Peyer's patch (tissue), 4 donors: ENCODE data around the gene PCED1B. TPM values are rescaled to one million over a fixed set of nuclear protein-coding genes. Genes with fewer than 3 reads are reported as not detected.

Experiments used
- DNase-seq, 3 donors: peaks; one replicate each; pipeline ENCODE4 v3.0.0-alpha.2; 2017 to 2019
- H3K27ac ChIP-seq, 4 donors: fragments of 200-600 bp; sonication (generic); one replicate each; pipeline ENCODE4 v1.5.1; 2016 to 2019
- H3K27me3 ChIP-seq, 2 donors: fragments of 200-600 bp; sonication (generic); one replicate each; pipeline ENCODE4 v1.5.1; 2019
- H3K36me3 ChIP-seq, 3 donors: fragments of 200-600 bp; sonication (generic); one replicate each; pipeline ENCODE4 v1.5.1; 2016 to 2019
- H3K4me1 ChIP-seq, 4 donors: fragments of 200-600 bp; sonication (generic); one replicate each; pipeline ENCODE4 v1.5.1; 2016 to 2019
- H3K4me3 ChIP-seq, 4 donors: fragments of 200-600 bp; sonication (generic); 1 replicate in 3 of 4; 2 replicates in 1 of 4; pipeline ENCODE4 v1.5.1; 2016 to 2019; ENCODE audit warnings: mild to moderate bottlenecking in 1 of 4
- H3K9me3 ChIP-seq, 4 donors: fragments of 200-600 bp; sonication (generic); one replicate each; pipeline ENCODE4 v1.5.1; 2016 to 2019; ENCODE audit warnings: mild to moderate bottlenecking in 1 of 4
- CTCF ChIP-seq, 6 experiments: fragments of 450-650 bp in 4 of 6; fragments of 200-600 bp in 2 of 6; sonication (generic) in 1 of 6; IDR thresholded peaks; one replicate each; pipeline ENCODE4 v1.5.1; 2017 to 2019; ENCODE audit warnings: antibody characterized with exemption in 6 of 6, mild to moderate bottlenecking in 3 of 6, moderate library complexity in 1 of 6
- POLR2A ChIP-seq, 2 donors: fragments of 450-650 bp; IDR thresholded peaks; one replicate each; pipeline ENCODE4 v1.5.1; 2017; ENCODE audit warnings: antibody characterized with exemption in 2 of 2, mild to moderate bottlenecking in 2 of 2, moderate library complexity in 2 of 2
- total RNA-seq, 4 donors: library from RNA; depleted of rRNA; stranded (reverse); fragments of >200 nt; gene quantifications; one replicate each; pipeline ENCODE4 v1.1.0, GENCODE V29; 2016

Gene PCED1B
- total RNA-seq, 4 donors from 2014 or later: 1.9 to 11.6 (median 2.3) TPM; not detected in 1

- no peak overlapping the region for H3K4me3 ChIP-seq
- H3K27ac ChIP-seq: peak overlapping the region; percentile 41 to 79 (median 57)
- H3K36me3 ChIP-seq: no peaks in the 10 kb centered on the region
- TF ChIP-seq POLR2A (IDR thresholded peaks at IDR 0.05) (no peak), CTCF (IDR thresholded peaks at IDR 0.05) (no peak)
- peaks cover 0 to 17% (median 10%) of the 10 kb centered on the region in 4 donors for H3K4me1 ChIP-seq
- no peaks in the 10 kb centered on the region for H3K9me3 ChIP-seq
- H3K27me3 ChIP-seq: no peaks in the 10 kb centered on the region
- no peak for DNase-seq
Measured at GRCh38 chr12:47207829-47208248, 128.4 kb downstream of the PCED1B start.

- TF ChIP-seq CTCF (IDR thresholded peaks at IDR 0.05) (no peak), POLR2A (IDR thresholded peaks at IDR 0.05) (no peak)
- no peaks in the 10 kb centered on the region for H3K9me3 ChIP-seq
- no peaks in the 10 kb centered on the region for H3K36me3 ChIP-seq
- DNase-seq: no peak
- H3K4me3 ChIP-seq: no peak overlapping the region
- no peaks in the 10 kb centered on the region for H3K27me3 ChIP-seq
- H3K4me1 ChIP-seq: peaks cover 0 to 17% (median 10%) of the 10 kb centered on the region in 4 donors
- H3K27ac ChIP-seq: peak overlapping the region in 3 of 4 donors; percentile 41 to 79 (median 68)
Measured at GRCh38 chr12:47209014-47209413, 129.6 kb downstream of the PCED1B start.

GRCh38 chr12:47210776-47211175, 131.4 kb downstream of the PCED1B start:
- peaks cover 0 to 17% (median 9%) of the 10 kb centered on the region in 4 donors for H3K4me1 ChIP-seq
- no peak for DNase-seq
- no peak for TF ChIP-seq CTCF (IDR thresholded peaks at IDR 0.05)
- TF ChIP-seq POLR2A (IDR thresholded peaks at IDR 0.05): no peak
- no peaks in the 10 kb centered on the region for H3K36me3 ChIP-seq
- peak overlapping the region in 1 of 4 donors; percentile 20 for H3K27ac ChIP-seq
- no peaks in the 10 kb centered on the region for H3K9me3 ChIP-seq
- H3K4me3 ChIP-seq: no peak overlapping the region
- H3K27me3 ChIP-seq: no peaks in the 10 kb centered on the region

- peak overlapping the region in 1 of 4 donors; percentile 64 for H3K27ac ChIP-seq
- H3K9me3 ChIP-seq: no peaks in the 10 kb centered on the region
- no peak for TF ChIP-seq CTCF (IDR thresholded peaks at IDR 0.05)
- TF ChIP-seq POLR2A (IDR thresholded peaks at IDR 0.05): no peak
- H3K36me3 ChIP-seq: no peaks in the 10 kb centered on the region
- no peaks in the 10 kb centered on the region for H3K27me3 ChIP-seq
- H3K4me1 ChIP-seq: peaks cover 0 to 8% (median 0%) of the 10 kb centered on the region in 4 donors
- no peak for DNase-seq
- H3K4me3 ChIP-seq: no peak overlapping the region
Measured at GRCh38 chr12:47212701-47213039, 133.2 kb downstream of the PCED1B start.

- H3K27me3 ChIP-seq: no peaks in the 10 kb centered on the region
- peak overlapping the region in 2 of 4 donors; percentile 87 to 89 for H3K27ac ChIP-seq
- TF ChIP-seq CTCF (IDR thresholded peaks at IDR 0.05): no peak
- no peak for TF ChIP-seq POLR2A (IDR thresholded peaks at IDR 0.05)
- peak overlapping the region in 2 of 4 donors; percentile 39 to 46 for H3K4me3 ChIP-seq
- no peaks in the 10 kb centered on the region for H3K9me3 ChIP-seq
- no peaks in the 10 kb centered on the region for H3K36me3 ChIP-seq
- H3K4me1 ChIP-seq: peaks cover 0 to 1% (median 0%) of the 10 kb centered on the region in 4 donors
- no peak for DNase-seq
Measured at GRCh38 chr12:47213396-47213795, 134.0 kb downstream of the PCED1B start.
